Measurements from ENCODE around the gene IL13RA1.
"Not testable (repeated sequence)": the region's sequence is repeated elsewhere in the genome, so short reads cannot be mapped to it uniquely, and the experiment has no call there.

IL13RA1 gene

GRCh38 chrX:118795528-118796280 lies 68.3 kb downstream of the IL13RA1 start:
- DNase-seq: no peak

- DNase-seq: no peak
These were observed 75.5 kb downstream of the IL13RA1 start for GRCh38 chrX:118802857-118803256.

- DNase-seq: peak; percentile 40
These were observed 80.0 kb downstream of the IL13RA1 start for GRCh38 chrX:118807151-118808017.

GRCh38 chrX:118817257-118817656 lies 89.9 kb downstream of the IL13RA1 start:
- DNase-seq: not testable (repeated sequence)

- DNase-seq: peak; percentile 86
These were observed 96.1 kb downstream of the IL13RA1 start, which contains the start of gene ZCCHC12 for GRCh38 chrX:118823263-118824172. Gene ZCCHC12, plus strand, starts transcription at chrX:118823824. Its CDS starts 1,421 bp downstream, at chrX:118825245.

GRCh38 chrX:118824173-118824730 lies 96.8 kb downstream of the IL13RA1 start:
- no peak for DNase-seq

- DNase-seq: no peak
These were observed 97.8 kb downstream of the IL13RA1 start for GRCh38 chrX:118825227-118825626.

- peak; percentile 61 for DNase-seq
These were observed 112.0 kb downstream of the IL13RA1 start for GRCh38 chrX:118839334-118839958.

All from NCI-H345 (cell line).